Osteoblast (primary cell): ENCODE data around the gene B3GNT3. TPM values are rescaled to one million over a fixed set of nuclear protein-coding genes. Genes with fewer than 3 reads are reported as not detected.

Source experiments
- DNase-seq: peaks from one replicate; pipeline ENCODE4 v3.0.0; 2011; ENCODE audit warnings: low spot score, mixed read lengths; ENCODE audit not compliant: insufficient read length; ENCODE audit errors: missing footprints
- H2AFZ ChIP-seq: 2 replicates; pipeline ENCODE4 v1.6.0; 2011; ENCODE audit warnings: mild to moderate bottlenecking, low read length
- H3K27ac ChIP-seq: 2 replicates; pipeline ENCODE4 v1.5.1; 2011; ENCODE audit warnings: mild to moderate bottlenecking, low read depth, low read length, moderate library complexity
- H3K27me3 ChIP-seq: 2 replicates; pipeline ENCODE4 v1.6.0; 2012; ENCODE audit warnings: mild to moderate bottlenecking, control low read depth, inconsistent platforms, low read length, moderate library complexity; ENCODE audit not compliant: insufficient read depth
- H3K36me3 ChIP-seq: 2 replicates; pipeline ENCODE4 v1.5.1; 2011; ENCODE audit warnings: mild to moderate bottlenecking, low read length, control low read depth, moderate library complexity; ENCODE audit not compliant: insufficient read depth
- H3K4me1 ChIP-seq: 2 replicates; pipeline ENCODE4 v1.5.1; 2011; ENCODE audit warnings: mild to moderate bottlenecking, low read length, control low read depth, moderate library complexity; ENCODE audit not compliant: insufficient read depth
- H3K4me2 ChIP-seq: 2 replicates; pipeline ENCODE4 v1.6.0; 2011; ENCODE audit warnings: mild to moderate bottlenecking, low read length; ENCODE audit not compliant: insufficient read depth
- H3K4me3 ChIP-seq: fragments of 200-600 bp; sonication (generic); 3 replicates; pipeline ENCODE4 v1.5.1; 2012; ENCODE audit warnings: mild to moderate bottlenecking, low read length, inconsistent platforms; ENCODE audit not compliant: insufficient read depth
- H3K79me2 ChIP-seq: 2 replicates; pipeline ENCODE4 v1.6.0; 2012; ENCODE audit warnings: mild to moderate bottlenecking, low read length, control low read depth, inconsistent platforms; ENCODE audit not compliant: insufficient read depth
- H3K9me3 ChIP-seq: 2 replicates; pipeline ENCODE4 v1.5.1; 2011; ENCODE audit warnings: low read depth, low read length, control low read depth
- H4K20me1 ChIP-seq: 2 replicates; pipeline ENCODE4 v1.6.0; 2012; ENCODE audit warnings: mild to moderate bottlenecking, low read length, control low read depth; ENCODE audit not compliant: insufficient read depth
- total RNA-seq: library from RNA; depleted of rRNA; stranded (reverse); fragments of >200 nt; gene quantifications from 2 replicates; pipeline ENCODE4 v1.2.3, GENCODE V29; 2012
- TF ChIP-seq, protein P1 (sequence below): IDR thresholded peaks from 2 replicates; pipeline ENCODE4 v1.5.1; 2011; ENCODE audit warnings: mild to moderate bottlenecking, low read depth, low read length, moderate library complexity; ENCODE audit errors: extremely low read depth

The B3GNT3 gene
- total RNA-seq, 1 donor = not detected

DNA sequence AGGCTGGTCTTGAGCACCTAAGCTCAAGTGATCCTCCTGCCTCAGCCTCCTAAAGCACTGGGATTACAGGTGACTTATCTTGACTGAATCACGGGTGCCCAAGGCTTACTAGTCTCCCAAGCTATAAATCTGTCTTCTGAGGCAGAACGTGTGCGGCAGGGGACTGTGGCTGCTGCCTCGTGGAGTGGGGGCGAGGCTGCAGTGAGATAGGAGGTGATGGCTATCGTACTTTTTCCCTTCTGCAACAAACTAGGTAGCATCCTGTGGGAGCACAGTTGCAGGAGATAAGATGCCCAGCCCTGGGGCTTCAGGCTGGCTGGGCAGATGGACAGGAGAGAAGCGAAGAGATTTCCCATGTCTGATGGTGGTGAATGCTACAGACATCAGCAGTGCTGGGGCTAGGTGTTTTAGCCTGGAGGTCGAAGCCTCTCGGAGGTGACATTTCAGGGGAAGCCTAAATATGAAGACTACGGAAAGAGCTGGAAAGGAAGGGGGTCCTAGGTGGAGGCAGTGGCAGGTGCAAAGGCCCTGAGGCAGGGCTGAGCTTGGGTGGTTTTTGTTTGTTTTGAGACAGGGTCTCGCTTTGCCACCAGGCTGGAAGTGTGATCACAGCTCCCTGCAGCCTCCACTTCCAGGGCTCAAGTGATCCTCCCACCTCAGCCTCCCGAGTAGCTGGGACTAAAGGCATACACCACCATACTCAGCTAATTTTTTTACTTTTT is 7.4 kb downstream of the B3GNT3 start:
- Histone ChIP-seq H3K4me2 (no peak overlapping the region), H3K4me3 (no peak overlapping the region), H3K4me1 (no peaks in the 10 kb centered on the region), H3K27ac (no peak overlapping the region), H3K9me3 (no peaks in the 10 kb centered on the region), H3K36me3 (no peaks in the 10 kb centered on the region), H4K20me1 (no peaks in the 10 kb centered on the region), H3K27me3 (peaks cover 7% of the 10 kb centered on the region), H3K79me2 (no peaks in the 10 kb centered on the region), H2AFZ (no peak overlapping the region)
- TF ChIP-seq, protein P1, sequence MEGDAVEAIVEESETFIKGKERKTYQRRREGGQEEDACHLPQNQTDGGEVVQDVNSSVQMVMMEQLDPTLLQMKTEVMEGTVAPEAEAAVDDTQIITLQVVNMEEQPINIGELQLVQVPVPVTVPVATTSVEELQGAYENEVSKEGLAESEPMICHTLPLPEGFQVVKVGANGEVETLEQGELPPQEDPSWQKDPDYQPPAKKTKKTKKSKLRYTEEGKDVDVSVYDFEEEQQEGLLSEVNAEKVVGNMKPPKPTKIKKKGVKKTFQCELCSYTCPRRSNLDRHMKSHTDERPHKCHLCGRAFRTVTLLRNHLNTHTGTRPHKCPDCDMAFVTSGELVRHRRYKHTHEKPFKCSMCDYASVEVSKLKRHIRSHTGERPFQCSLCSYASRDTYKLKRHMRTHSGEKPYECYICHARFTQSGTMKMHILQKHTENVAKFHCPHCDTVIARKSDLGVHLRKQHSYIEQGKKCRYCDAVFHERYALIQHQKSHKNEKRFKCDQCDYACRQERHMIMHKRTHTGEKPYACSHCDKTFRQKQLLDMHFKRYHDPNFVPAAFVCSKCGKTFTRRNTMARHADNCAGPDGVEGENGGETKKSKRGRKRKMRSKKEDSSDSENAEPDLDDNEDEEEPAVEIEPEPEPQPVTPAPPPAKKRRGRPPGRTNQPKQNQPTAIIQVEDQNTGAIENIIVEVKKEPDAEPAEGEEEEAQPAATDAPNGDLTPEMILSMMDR = no peak
- no peak for DNase-seq

DNA sequence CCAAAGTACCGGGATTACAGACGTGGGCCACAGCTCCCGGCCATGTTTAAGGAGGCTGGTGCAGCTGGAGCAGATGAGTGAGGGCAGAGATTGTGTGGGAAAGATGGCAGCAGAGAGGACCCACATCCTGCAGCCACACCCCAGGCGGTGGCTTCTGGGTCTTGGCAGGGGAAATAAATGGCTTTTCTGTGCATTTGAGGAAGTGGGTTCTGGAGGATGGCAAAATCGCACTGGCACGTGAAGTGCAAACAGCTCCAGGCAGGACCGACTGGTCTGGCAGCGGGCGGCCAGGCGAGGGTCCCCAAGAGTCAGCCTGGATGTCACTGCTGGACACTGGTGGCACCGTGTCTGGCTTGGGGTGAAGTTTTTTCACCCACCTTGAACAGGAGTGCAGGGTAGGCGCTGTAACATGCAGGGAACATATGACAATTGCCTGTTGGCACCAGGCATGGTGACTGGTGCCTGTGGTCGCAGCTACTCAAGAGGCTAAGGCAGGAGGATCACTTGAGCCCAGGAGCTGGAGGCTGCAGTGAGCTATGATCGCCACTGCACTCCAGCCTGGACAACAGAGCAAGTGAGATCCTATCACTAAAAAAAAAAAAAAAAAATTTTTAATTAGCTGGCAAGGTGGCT is 8.4 kb downstream of the B3GNT3 start:
- H3K27me3 ChIP-seq = peaks cover 7% of the 10 kb centered on the region
- H3K27ac ChIP-seq = no peak overlapping the region
- H3K9me3 ChIP-seq = no peaks in the 10 kb centered on the region
- H3K4me2 ChIP-seq = no peak overlapping the region
- no peaks in the 10 kb centered on the region for H3K36me3 ChIP-seq
- H3K79me2 ChIP-seq = no peaks in the 10 kb centered on the region
- TF ChIP-seq, protein P1 = no peak
- no peaks in the 10 kb centered on the region for H4K20me1 ChIP-seq
- DNase-seq = no peak
- H3K4me1 ChIP-seq = no peaks in the 10 kb centered on the region
- no peak overlapping the region for H3K4me3 ChIP-seq
- no peak overlapping the region for H2AFZ ChIP-seq

DNA sequence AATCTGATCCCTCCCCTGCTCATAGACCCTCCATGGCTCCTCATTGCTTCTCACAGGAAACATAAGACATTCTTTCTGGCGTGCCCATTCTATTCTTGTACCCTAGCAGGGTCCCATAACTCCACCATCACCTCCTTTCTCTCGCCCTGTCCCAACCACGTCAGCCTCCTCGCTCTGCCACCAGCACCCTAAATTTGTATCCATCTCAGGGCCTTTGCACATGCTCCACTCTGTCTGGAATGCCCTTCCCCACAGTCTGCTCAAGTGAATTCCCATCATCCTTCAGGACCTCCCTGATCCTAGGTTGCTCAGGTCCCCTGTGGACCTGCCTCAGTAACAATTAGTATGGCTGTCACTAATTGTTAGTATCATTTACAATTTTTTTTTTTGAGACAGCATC is 10.5 kb downstream of the B3GNT3 start:
- Histone ChIP-seq H3K4me3 (no peak overlapping the region), H3K27me3 (peaks cover 4% of the 10 kb centered on the region), H3K27ac (no peak overlapping the region), H3K4me2 (no peak overlapping the region), H4K20me1 (no peaks in the 10 kb centered on the region), H3K36me3 (no peaks in the 10 kb centered on the region), H3K4me1 (no peaks in the 10 kb centered on the region), H2AFZ (no peak overlapping the region), H3K79me2 (no peaks in the 10 kb centered on the region), H3K9me3 (no peaks in the 10 kb centered on the region)
- TF ChIP-seq, protein P1 = no peak
- DNase-seq = no peak

DNA sequence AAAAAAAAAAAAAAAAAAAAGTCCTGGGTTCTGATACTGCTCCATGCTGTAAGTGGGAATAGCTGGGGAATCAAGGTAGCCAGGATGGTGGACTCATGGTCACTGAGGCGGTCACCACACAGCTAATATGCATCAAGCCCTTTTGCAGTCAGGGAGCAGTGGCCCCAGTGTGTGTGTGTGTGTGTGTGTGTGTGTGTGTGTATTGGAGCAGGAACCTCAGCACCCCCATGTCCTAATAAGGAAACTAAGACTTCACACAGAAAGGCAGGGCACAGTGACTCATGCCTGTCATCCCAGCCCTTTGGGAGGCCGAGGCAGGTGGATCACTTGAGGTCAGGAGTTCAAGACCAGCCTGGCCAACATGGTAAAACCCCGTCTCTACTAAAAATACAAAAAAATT is 12.0 kb downstream of the B3GNT3 start:
- Histone ChIP-seq H4K20me1 (no peaks in the 10 kb centered on the region), H3K27ac (no peak overlapping the region), H3K36me3 (no peaks in the 10 kb centered on the region), H3K4me3 (no peak overlapping the region), H3K27me3 (peaks cover 4% of the 10 kb centered on the region), H3K79me2 (no peaks in the 10 kb centered on the region), H2AFZ (no peak overlapping the region), H3K9me3 (no peaks in the 10 kb centered on the region), H3K4me1 (no peaks in the 10 kb centered on the region), H3K4me2 (no peak overlapping the region)
- peak; percentile 71 for DNase-seq
- TF ChIP-seq, protein P1 = no peak
